Urothelium cell line (cell line): ENCODE results near the gene ZMAT5.

Experiments used
- DNase-seq: peaks from one replicate; pipeline ENCODE4 v3.0.0; 2011; ENCODE audit warnings: low spot score, mixed read lengths
- FAIRE-seq: peaks from 2 replicates; lab custom pipeline; 2011; peaks lifted over from hg19 to GRCh38; lab: Jason Lieb, UNC

ZMAT5 gene

GRCh38 chr22:29733362-29734201, 33.2 kb downstream of the ZMAT5 start:
- DNase-seq: no peak
- FAIRE-seq: no peak

- DNase-seq (no peak), FAIRE-seq (no peak)
These were observed 33.9 kb downstream of the ZMAT5 start for GRCh38 chr22:29732883-29733282.

- DNase-seq: no peak
- FAIRE-seq: no peak
These were observed 35.6 kb downstream of the ZMAT5 start for GRCh38 chr22:29731058-29731850.

GRCh38 chr22:29729161-29729560, 37.6 kb downstream of the ZMAT5 start:
- no peak for FAIRE-seq
- no peak for DNase-seq

- DNase-seq (peak; percentile 65), FAIRE-seq (no peak)
These were observed 39.7 kb downstream of the ZMAT5 start for GRCh38 chr22:29727131-29727523.

GRCh38 chr22:29726512-29727130, 40.2 kb downstream of the ZMAT5 start:
- DNase-seq (peak; percentile 32), FAIRE-seq (no peak)

- no peak for FAIRE-seq
These were observed 40.7 kb downstream of the ZMAT5 start for GRCh38 chr22:29726106-29726505.

GRCh38 chr22:29724843-29725242, 42.0 kb downstream of the ZMAT5 start:
- no peak for FAIRE-seq
- DNase-seq: no peak

More at GRCh38 chr22:29726106-29726505, 40.7 kb downstream of the ZMAT5 start:
- no peak for DNase-seq

- no peak for FAIRE-seq
- DNase-seq: no peak
These were observed 43.0 kb downstream of the ZMAT5 start for GRCh38 chr22:29723766-29724165.

GRCh38 chr22:29722587-29722986, 44.2 kb downstream of the ZMAT5 start:
- FAIRE-seq: no peak

GRCh38 chr22:29722151-29722550, 44.7 kb downstream of the ZMAT5 start:
- FAIRE-seq: peak; percentile 66
- peak; percentile 84 for DNase-seq

More at GRCh38 chr22:29722587-29722986, 44.2 kb downstream of the ZMAT5 start:
- DNase-seq: peak; percentile 73

GRCh38 chr22:29720811-29721323, 45.9 kb downstream of the ZMAT5 start:
- FAIRE-seq (no peak), DNase-seq (no peak)

GRCh38 chr22:29719899-29720645, 46.7 kb downstream of the ZMAT5 start, which contains the start of gene CABP7:
TSS of gene CABP7 (plus strand) at chr22:29720003. CDS start at chr22:29720425, 422 bp downstream.
- no peak for DNase-seq
- no peak for FAIRE-seq

- peak; percentile 17 for FAIRE-seq
These were observed 47.6 kb downstream of the ZMAT5 start for GRCh38 chr22:29718949-29719898.

GRCh38 chr22:29717789-29718188, 49.0 kb downstream of the ZMAT5 start:
- FAIRE-seq (no peak), DNase-seq (no peak)

More at GRCh38 chr22:29718949-29719898, 47.6 kb downstream of the ZMAT5 start:
- no peak for DNase-seq

- peak; percentile 63 for FAIRE-seq
These were observed 49.8 kb downstream of the ZMAT5 start for GRCh38 chr22:29716814-29717545.

GRCh38 chr22:29715705-29716104, 51.1 kb downstream of the ZMAT5 start:
- no peak for DNase-seq
- no peak for FAIRE-seq

More at GRCh38 chr22:29716814-29717545, 49.8 kb downstream of the ZMAT5 start:
- DNase-seq: peak; percentile 79

- no peak for DNase-seq
- no peak for FAIRE-seq
These were observed 51.6 kb downstream of the ZMAT5 start for GRCh38 chr22:29715240-29715639.
